Measurements from ENCODE around the gene KDM4B. TPM values are rescaled to one million over a fixed set of nuclear protein-coding genes. Genes with fewer than 3 reads are reported as not detected.
"Not testable (repeated sequence)": the region's sequence is repeated elsewhere in the genome, so short reads cannot be mapped to it uniquely, and the experiment has no call there.

Gene KDM4B
- total and polyA plus RNA-seq, 2 of the 8 experiments (the other 6 are each of a cell fraction or from before 2014, with no cell fraction given) = 12.0 to 31.9 TPM

GRCh38 chr19:5029596-5029995 is 60.7 kb downstream of the KDM4B start:
- H4K20me1 ChIP-seq (replicated peaks in 1 of 2; ENCODE audit: control insufficient read depth in 1 of 2, insufficient read depth in 2 of 2, low read length in 2 of 2) = peaks cover 13 to 23% of the 10 kb centered on the region in 2 experiments
- H3K14ac ChIP-seq (ENCODE audit: insufficient read length); H3K4me1 ChIP-seq (replicated peaks in 1 of 4; ENCODE audit: control insufficient read depth in 3 of 4, insufficient read depth in 4 of 4, low read length in 3 of 4); H3K4ac ChIP-seq (replicated peaks; ENCODE audit: insufficient read length, low read depth, low read length); H4K5ac ChIP-seq (ENCODE audit: insufficient read length, low read depth, low read length); H2BK120ac ChIP-seq (replicated peaks; ENCODE audit: low read depth, low read length); H3K23ac ChIP-seq (ENCODE audit: insufficient read length); POLR2A ChIA-PET (ENCODE audit: partially characterized antibody); H3K9ac ChIP-seq (replicated peaks in 1 of 4; ENCODE audit: extremely low read depth in 1 of 4, low read depth in 3 of 4, low read length in 3 of 4); H4K8ac ChIP-seq (ENCODE audit: extremely low read depth, insufficient read depth, low read length); H2BK20ac ChIP-seq (ENCODE audit: low read length); H2BK15ac ChIP-seq (ENCODE audit: low read length); H3K27me3 ChIP-seq (replicated peaks in 1 of 4; ENCODE audit: control insufficient read depth in 3 of 4, extremely low read depth in 1 of 4, insufficient read depth in 3 of 4, low read length in 3 of 4); H3K4me3 ChIP-seq (ENCODE audit: extremely low read depth in 1 of 4, insufficient read depth in 2 of 4, low read depth in 3 of 4, low read length in 4 of 4); H2BK5ac ChIP-seq (ENCODE audit: low read depth, low read length); H2AK5ac ChIP-seq (ENCODE audit: low read depth, low read length); H3K23me2 ChIP-seq (ENCODE audit: low read depth, low read length); H3K36me3 ChIP-seq (ENCODE audit: control insufficient read depth in 2 of 4, insufficient read depth in 4 of 4, low read length in 3 of 4); H4K91ac ChIP-seq (replicated peaks; ENCODE audit: insufficient read length, low read length); H3K9me3 ChIP-seq (ENCODE audit: insufficient read depth in 2 of 2, low read depth in 1 of 2, low read length in 1 of 2); H3K4me2 ChIP-seq (ENCODE audit: insufficient read depth in 1 of 2, low read depth in 2 of 2, low read length in 2 of 2); H3K18ac ChIP-seq (ENCODE audit: extremely low read depth, low read length); H2AFZ ChIP-seq (ENCODE audit: low read length); H3K27ac ChIP-seq (ENCODE audit: low read depth, low read length); H2BK12ac ChIP-seq (ENCODE audit: low read depth, low read length); FAIRE-seq; H3K56ac ChIP-seq (replicated peaks; ENCODE audit: insufficient read length, low read depth, low read length): not testable (repeated sequence)
- H3K79me1 ChIP-seq (ENCODE audit: low read depth, low read length) = peaks cover 16% of the 10 kb centered on the region
- 74% methylated on average over 12 of the region's 12 CpGs; no CpG with 5 or more reads in 1 of the 2 experiments for WGBS, 2 experiments (ENCODE audit: extremely low coverage in 1 of 2, insufficient coverage in 1 of 2, insufficient read length in 1 of 2, insufficient replicate concordance in 2 of 2, low coverage in 1 of 2, low lambda C conversion rate in 2 of 2, missing lambda C conversion rate in 1 of 2)
- CTCF ChIA-PET (ENCODE audit: partially characterized antibody) = interaction anchor here (0.7 to 12.0 kb wide), 32 partner anchors 7 to 220 kb away, joined by 3 to 175 read pairs (median 10); partner anchors contain the start of genes KDM4B and PLIN3
- peaks cover 0 to 20% of the 10 kb centered on the region in 2 experiments; a peak in 1 of 4 replicates for H3K79me2 ChIP-seq (ENCODE audit: control insufficient read depth in 1 of 2, insufficient read depth in 2 of 2, low read length in 2 of 2)
- TF ChIP-seq KDM1A (IDR thresholded peaks at IDR 0.05; ENCODE audit: borderline replicate concordance, low read length) = peak; percentile 83
- TF ChIP-seq RAD21 (IDR thresholded peaks at IDR 0.05 in 1 of 2, conservative IDR thresholded peaks at IDR 0.05 in 1 of 2; ENCODE audit: low read depth in 2 of 2, low read length in 2 of 2) = peak; percentile 29 to 44; a peak in 3 of 4 replicates
- TF ChIP-seq HDAC2 (IDR thresholded peaks at IDR 0.05; ENCODE audit: borderline replicate concordance in 1 of 2, low read depth in 2 of 2, low read length in 2 of 2) = 0 out of 4 replicates have a peak, but pooled peaks of 1 of the 2 experiments have one; percentile 41
- peak; percentile 68 to 79 (median 76) for TF ChIP-seq CTCF (IDR thresholded peaks at IDR 0.05; ENCODE audit: control extremely low read depth in 1 of 3, insufficient read depth in 1 of 3, low read depth in 1 of 3, low read length in 3 of 3)
- peak; percentile 59; the same call in 1 of the 2 replicates for TF ChIP-seq GABPA (IDR thresholded peaks at IDR 0.05; ENCODE audit: borderline replicate concordance, insufficient read depth, low read length)
- peak in 1 of 2 experiments; percentile 91 for DNase-seq (ENCODE audit: low read depth in 1 of 2, low spot score in 2 of 2)
